NCI-H1417 treated with DMSO at 0.1 percent for 48 hours (cell line): ENCODE data around the gene TK1.
A peak's percentile ranks its signal among the peaks of the same experiment; 100 is the strongest.
"Not testable (repeated sequence)": the region's sequence is repeated elsewhere in the genome, so short reads cannot be mapped to it uniquely, and the experiment has no call there.

ENCODE experiments used
- DNase-seq: peaks from one replicate; lab custom pipeline; 2025; lab: John Stamatoyannopoulos, UW

Gene TK1

DNA sequence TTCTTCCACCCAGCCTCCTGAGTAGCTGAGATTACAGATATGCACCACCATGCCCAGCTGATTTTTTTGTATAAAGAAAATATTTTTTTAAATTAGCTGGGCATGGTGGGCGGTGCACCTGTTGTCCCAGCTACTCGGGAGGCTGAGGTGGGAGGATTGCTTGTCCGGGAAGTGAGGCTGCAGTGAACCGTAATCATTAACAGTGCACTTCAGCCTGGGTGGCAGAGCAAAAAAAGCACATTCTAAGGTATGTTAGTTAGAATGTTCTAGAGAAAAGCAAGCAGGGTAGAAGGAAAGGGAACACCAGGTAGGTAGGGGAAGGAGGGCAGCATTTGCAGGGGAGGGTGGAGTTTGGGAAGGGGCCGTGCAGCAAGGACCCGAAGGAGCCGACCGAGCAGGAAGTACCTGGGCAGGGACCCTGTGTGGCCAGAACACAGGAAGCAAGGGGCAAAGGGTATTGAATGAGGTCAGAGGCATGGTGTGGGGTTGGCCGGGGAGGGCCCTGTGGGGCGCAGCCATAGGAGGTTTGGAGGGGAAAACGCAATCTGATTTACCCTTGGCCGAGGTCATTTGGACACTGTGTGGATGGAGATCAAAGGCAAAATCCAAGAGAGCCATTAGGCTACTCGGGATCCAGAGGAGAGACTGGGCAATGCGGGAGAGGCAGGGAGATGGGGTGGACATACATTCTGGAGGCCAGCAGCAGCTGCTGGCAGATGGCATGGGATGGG is 38.4 kb downstream of the TK1 start:
- no peak for DNase-seq

DNA sequence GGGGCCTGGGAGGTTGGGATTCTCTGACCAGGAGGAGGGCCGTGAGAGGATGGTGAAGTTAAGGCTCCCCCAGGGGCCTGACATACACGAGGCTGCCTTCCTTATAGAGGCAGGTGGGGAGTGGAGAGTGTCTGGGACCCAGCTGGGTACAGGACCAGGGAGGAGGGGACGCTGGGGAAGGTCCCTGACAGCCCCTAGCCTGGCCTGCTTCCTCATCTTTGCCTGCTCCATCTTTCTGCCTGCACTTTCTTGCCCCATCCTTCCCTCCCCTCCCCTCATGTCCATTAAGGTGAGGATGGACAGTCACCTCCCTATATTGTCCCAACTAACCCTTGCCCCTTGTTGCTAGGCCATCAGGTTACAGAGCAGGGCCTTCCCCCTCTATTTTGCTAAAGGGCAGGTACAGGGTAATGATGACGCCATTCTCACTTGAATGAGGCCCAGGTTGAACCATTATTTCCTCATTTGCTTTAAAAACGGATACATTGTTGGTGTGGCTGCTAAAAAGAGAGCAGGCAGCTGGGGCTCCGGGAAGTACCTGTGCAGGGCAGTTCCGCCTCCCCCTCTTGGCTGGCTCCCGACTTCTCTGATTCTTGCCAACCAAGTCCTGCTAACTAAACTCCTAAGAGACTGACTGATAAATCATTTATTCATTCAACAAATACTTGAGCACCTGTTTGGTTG is 39.4 kb downstream of the TK1 start:
- DNase-seq: no peak

DNA sequence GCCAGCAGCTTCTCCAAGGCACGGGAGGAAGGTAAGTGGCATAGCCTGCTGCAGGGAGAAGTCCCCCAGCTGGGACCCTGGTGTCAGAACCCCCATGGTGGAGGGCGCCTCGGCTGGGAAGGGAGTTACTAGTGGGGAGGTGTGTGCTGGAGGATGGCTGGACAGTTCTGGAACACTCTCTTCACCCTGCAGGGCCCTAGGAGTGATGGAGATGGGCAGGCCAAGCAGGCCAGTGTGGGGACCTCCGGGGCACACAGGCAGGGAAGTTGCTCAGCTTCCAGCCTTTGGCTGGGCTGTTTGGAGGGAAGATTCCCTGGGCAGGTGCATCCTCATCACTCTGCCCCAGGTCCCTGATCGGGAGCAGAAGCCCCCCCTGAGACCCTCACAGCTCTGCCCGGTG is 40.0 kb downstream of the TK1 start:
- no peak for DNase-seq

GRCh38 chr17:78146471-78146869 is 40.4 kb downstream of the TK1 start:
- no peak for DNase-seq

DNA sequence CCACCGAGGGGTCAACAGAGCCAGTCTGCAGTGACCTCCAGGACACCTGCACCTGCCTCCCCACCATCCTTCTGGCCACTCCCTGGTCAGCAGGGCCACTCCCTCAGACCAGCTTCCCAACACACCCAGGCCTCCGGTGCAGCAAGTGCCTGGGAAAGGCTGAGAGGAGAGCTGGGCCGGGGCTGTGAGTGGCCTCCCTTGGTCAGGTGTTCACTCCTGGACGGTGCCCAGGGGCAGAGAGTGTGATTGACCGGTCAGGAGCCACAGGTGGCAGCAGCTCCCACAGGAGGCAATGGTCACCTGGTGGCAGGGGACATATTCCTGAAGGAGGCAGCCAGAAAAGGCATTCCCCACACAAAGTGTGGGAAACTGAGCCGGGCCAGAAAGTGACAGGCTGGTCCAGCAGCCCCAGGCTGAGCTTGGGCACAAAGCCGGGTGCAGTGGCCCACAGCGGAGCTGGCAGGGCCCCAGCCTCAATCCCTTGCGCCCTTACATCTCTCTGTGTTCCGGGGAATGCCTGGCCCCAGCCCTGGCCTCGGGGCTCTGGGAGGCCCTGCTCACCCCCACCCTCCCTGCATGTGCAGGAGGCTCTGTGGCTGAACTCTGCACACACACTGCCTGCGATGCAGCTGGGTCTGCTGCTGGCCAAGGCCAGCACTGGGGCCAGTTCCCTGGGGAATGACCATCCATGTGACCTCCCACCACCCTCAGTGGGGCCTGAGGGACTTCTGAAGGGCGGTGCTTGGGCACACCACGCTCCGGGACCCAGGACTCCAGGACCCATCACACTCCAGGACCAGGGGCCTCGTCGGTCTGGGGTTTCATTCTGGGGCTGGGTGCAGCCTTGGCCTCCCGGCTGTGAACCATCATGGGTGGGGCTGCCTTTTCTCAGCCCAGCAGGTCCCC is 41.9 kb downstream of the TK1 start:
- no peak for DNase-seq

GRCh38 chr17:78144147-78144719 is 42.6 kb downstream of the TK1 start:
- DNase-seq: no peak

GRCh38 chr17:78143214-78144146 is 43.4 kb downstream of the TK1 start:
- DNase-seq: no peak

- DNase-seq: no peak
Measured at GRCh38 chr17:78142119-78142861, 44.6 kb downstream of the TK1 start.

GRCh38 chr17:78141437-78142118 is 45.3 kb downstream of the TK1 start:
- no peak for DNase-seq

GRCh38 chr17:78140169-78141051 is 46.4 kb downstream of the TK1 start:
- DNase-seq: peak; percentile 23

DNA sequence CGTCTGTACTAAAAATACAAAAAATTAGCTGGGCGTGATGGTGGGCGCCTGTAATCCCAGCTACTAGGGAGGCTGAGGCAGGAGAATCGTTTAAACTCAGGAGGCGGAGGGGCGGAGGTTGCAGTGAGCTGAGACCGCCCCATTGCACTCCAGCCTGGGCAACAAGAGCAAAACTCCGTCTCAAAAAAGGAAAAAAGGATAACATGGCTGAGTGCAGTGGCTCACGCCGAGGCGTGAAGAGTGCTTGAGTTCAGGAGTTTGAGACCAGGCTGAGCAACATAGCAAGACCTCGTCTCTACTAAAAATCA is 47.0 kb downstream of the TK1 start:
- not testable (repeated sequence) for DNase-seq

- no peak for DNase-seq
Measured at GRCh38 chr17:78138204-78139060, 48.4 kb downstream of the TK1 start.

GRCh38 chr17:78137392-78138203 is 49.3 kb downstream of the TK1 start:
- no peak for DNase-seq

DNA sequence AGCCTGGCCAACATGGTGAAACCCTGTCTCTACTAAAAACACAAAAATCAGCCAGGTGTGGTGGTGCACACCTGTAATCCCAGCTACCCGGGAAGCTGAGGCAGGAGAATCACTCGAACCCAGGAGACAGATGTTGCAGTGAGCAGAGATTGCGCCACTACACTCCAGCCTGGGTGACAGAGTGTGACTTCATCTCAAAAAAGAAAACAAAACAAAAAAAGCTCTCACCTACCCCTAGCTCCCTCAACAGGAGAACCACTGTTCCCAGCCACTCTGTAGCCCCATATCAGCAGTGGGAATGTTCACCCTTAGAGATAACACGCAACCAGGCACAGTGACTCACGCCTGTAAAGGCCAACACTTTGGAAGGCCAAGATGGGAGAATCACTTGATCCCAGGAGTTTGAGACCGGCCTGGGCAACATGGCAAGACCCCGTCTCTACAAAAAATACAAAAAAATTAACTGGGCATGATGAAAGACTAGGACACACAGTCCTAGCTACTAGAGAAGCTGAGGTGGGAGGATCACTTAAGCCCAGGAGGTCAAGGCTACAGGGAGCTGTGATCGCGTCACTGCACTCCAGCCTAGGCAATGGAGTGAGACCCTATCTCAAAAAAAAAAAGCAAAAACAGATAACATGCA is 50.9 kb downstream of the TK1 start:
- no peak for DNase-seq

DNA sequence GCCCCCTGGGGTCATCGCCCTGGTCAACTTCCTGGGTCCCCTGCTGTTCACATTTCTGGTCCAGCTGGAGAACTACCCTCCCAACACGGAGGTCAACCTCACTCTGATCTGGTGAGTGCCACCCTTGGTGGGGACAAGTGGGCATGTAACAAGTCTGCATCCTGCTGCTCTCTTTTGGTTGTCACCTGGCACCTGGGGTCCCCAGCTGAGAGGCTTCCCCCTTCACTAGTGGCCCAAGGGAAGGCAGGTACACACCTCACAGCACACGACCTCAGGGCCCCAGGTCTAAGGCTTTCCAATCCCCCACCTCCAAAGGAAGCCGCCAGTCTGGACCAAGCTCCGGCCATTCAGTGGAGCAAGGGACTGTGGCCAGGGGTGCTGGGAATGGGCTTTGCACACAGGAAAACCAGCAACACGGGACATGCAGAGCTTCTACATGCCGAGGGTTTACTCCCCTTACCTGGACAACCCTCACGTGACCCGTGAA is 51.9 kb downstream of the TK1 start:
- no peak for DNase-seq
